CD1c-positive myeloid dendritic cell (primary cell): ENCODE data around the gene AP1B1.
"Not testable (repeated sequence)": the region's sequence is repeated elsewhere in the genome, so short reads cannot be mapped to it uniquely, and the experiment has no call there.

Experiments used
- DNase-seq: peaks from one replicate; pipeline ENCODE4 v3.0.0-alpha.2; 2016; ENCODE audit errors: extremely low spot score

The AP1B1 gene

GRCh38 chr22:29386708-29387107, 1.7 kb downstream of the AP1B1 start:
- DNase-seq: peak; percentile 24

- peak; percentile 91 for DNase-seq
Observed at GRCh38 chr22:29385748-29386147, 2.6 kb downstream of the AP1B1 start.

GRCh38 chr22:29385151-29385704, 3.1 kb downstream of the AP1B1 start:
- DNase-seq: no peak

GRCh38 chr22:29383740-29384139, 4.6 kb downstream of the AP1B1 start:
- DNase-seq: no peak

GRCh38 chr22:29382580-29383302, 5.6 kb downstream of the AP1B1 start:
- no peak for DNase-seq

- no peak for DNase-seq
Observed at GRCh38 chr22:29380856-29381255, 7.5 kb downstream of the AP1B1 start.

GRCh38 chr22:29380032-29380781, 8.2 kb downstream of the AP1B1 start:
- no peak for DNase-seq

GRCh38 chr22:29379258-29379657, 9.1 kb downstream of the AP1B1 start:
- DNase-seq: no peak

GRCh38 chr22:29377979-29378378, 10.4 kb downstream of the AP1B1 start:
- no peak for DNase-seq

GRCh38 chr22:29376705-29377104, 11.7 kb downstream of the AP1B1 start:
- DNase-seq: not testable (repeated sequence)

GRCh38 chr22:29375398-29376076, 12.8 kb downstream of the AP1B1 start:
- no peak for DNase-seq

GRCh38 chr22:29374806-29375205, 13.6 kb downstream of the AP1B1 start:
- DNase-seq: not testable (repeated sequence)

- no peak for DNase-seq
Observed at GRCh38 chr22:29374401-29374800, 14.0 kb downstream of the AP1B1 start.

GRCh38 chr22:29370537-29370936, 17.8 kb downstream of the AP1B1 start:
- no peak for DNase-seq

GRCh38 chr22:29369460-29369859, 18.9 kb downstream of the AP1B1 start:
- DNase-seq: peak; percentile 79

GRCh38 chr22:29359469-29359868, 28.9 kb downstream of the AP1B1 start:
- no peak for DNase-seq

GRCh38 chr22:29357193-29357890, 31.0 kb downstream of the AP1B1 start:
- DNase-seq: not testable (repeated sequence)

GRCh38 chr22:29353860-29354259, 34.5 kb downstream of the AP1B1 start:
- DNase-seq: no peak

- DNase-seq: no peak
Observed at GRCh38 chr22:29353286-29353685, 35.1 kb downstream of the AP1B1 start.

- no peak for DNase-seq
Observed at GRCh38 chr22:29352778-29353177, 35.6 kb downstream of the AP1B1 start.

- no peak for DNase-seq
Observed at GRCh38 chr22:29351891-29352290, 36.5 kb downstream of the AP1B1 start.

- DNase-seq: no peak
Observed at GRCh38 chr22:29351042-29351441, 37.3 kb downstream of the AP1B1 start.
